Measurements from ENCODE around the gene PELI2.

Gene PELI2

GRCh38 chr14:56278383-56278782 is 160.2 kb downstream of the PELI2 start:
- Histone ChIP-seq H3K4me2 (no peak overlapping the region), H3K4me1 (ENCODE audit: low read depth, poor library complexity, severe bottlenecking) (no peaks in the 10 kb centered on the region), H3K79me2 (ENCODE audit: insufficient read depth, low read depth) (no peaks in the 10 kb centered on the region), H4K20me1 (ENCODE audit: insufficient read depth) (no peaks in the 10 kb centered on the region), H3K27me3 (ENCODE audit: insufficient read depth, low read depth) (no peaks in the 10 kb centered on the region), H3K9ac (no peak overlapping the region), H3K4me3 (IDR thresholded peaks at IDR 0.05; ENCODE audit: insufficient read depth, low read depth, low read length) (no peak overlapping the region), H3K36me3 (ENCODE audit: insufficient read depth) (no peaks in the 10 kb centered on the region), H2AFZ (ENCODE audit: low read depth) (no peak overlapping the region), H3K27ac (no peak overlapping the region)
- TF ChIP-seq, protein P1, sequence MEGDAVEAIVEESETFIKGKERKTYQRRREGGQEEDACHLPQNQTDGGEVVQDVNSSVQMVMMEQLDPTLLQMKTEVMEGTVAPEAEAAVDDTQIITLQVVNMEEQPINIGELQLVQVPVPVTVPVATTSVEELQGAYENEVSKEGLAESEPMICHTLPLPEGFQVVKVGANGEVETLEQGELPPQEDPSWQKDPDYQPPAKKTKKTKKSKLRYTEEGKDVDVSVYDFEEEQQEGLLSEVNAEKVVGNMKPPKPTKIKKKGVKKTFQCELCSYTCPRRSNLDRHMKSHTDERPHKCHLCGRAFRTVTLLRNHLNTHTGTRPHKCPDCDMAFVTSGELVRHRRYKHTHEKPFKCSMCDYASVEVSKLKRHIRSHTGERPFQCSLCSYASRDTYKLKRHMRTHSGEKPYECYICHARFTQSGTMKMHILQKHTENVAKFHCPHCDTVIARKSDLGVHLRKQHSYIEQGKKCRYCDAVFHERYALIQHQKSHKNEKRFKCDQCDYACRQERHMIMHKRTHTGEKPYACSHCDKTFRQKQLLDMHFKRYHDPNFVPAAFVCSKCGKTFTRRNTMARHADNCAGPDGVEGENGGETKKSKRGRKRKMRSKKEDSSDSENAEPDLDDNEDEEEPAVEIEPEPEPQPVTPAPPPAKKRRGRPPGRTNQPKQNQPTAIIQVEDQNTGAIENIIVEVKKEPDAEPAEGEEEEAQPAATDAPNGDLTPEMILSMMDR (conservative IDR thresholded peaks at IDR 0.05; ENCODE audit: low read depth, low read length): no peak

GRCh38 chr14:56280843-56281242 is 162.6 kb downstream of the PELI2 start:
- TF ChIP-seq, protein P1 (conservative IDR thresholded peaks at IDR 0.05; ENCODE audit: low read depth, low read length): no peak
- Histone ChIP-seq H3K27ac (no peak overlapping the region), H3K4me3 (IDR thresholded peaks at IDR 0.05; ENCODE audit: insufficient read depth, low read depth, low read length) (no peak overlapping the region), H3K36me3 (ENCODE audit: insufficient read depth) (no peaks in the 10 kb centered on the region), H3K27me3 (ENCODE audit: insufficient read depth, low read depth) (no peaks in the 10 kb centered on the region), H3K4me1 (ENCODE audit: low read depth, poor library complexity, severe bottlenecking) (no peaks in the 10 kb centered on the region), H3K9ac (no peak overlapping the region), H4K20me1 (ENCODE audit: insufficient read depth) (no peaks in the 10 kb centered on the region), H2AFZ (ENCODE audit: low read depth) (no peak overlapping the region), H3K79me2 (ENCODE audit: insufficient read depth, low read depth) (no peaks in the 10 kb centered on the region), H3K4me2 (no peak overlapping the region)

GRCh38 chr14:56282179-56282578 is 164.0 kb downstream of the PELI2 start:
- Histone ChIP-seq H3K36me3 (ENCODE audit: insufficient read depth) (no peaks in the 10 kb centered on the region), H4K20me1 (ENCODE audit: insufficient read depth) (no peaks in the 10 kb centered on the region), H3K27ac (no peak overlapping the region), H3K4me1 (ENCODE audit: low read depth, poor library complexity, severe bottlenecking) (no peaks in the 10 kb centered on the region), H3K27me3 (ENCODE audit: insufficient read depth, low read depth) (no peaks in the 10 kb centered on the region), H3K4me3 (IDR thresholded peaks at IDR 0.05; ENCODE audit: insufficient read depth, low read depth, low read length) (no peak overlapping the region), H3K4me2 (no peak overlapping the region), H2AFZ (ENCODE audit: low read depth) (no peak overlapping the region), H3K9ac (no peak overlapping the region), H3K79me2 (ENCODE audit: insufficient read depth, low read depth) (no peaks in the 10 kb centered on the region)
- TF ChIP-seq, protein P1 (conservative IDR thresholded peaks at IDR 0.05; ENCODE audit: low read depth, low read length): no peak

DNA sequence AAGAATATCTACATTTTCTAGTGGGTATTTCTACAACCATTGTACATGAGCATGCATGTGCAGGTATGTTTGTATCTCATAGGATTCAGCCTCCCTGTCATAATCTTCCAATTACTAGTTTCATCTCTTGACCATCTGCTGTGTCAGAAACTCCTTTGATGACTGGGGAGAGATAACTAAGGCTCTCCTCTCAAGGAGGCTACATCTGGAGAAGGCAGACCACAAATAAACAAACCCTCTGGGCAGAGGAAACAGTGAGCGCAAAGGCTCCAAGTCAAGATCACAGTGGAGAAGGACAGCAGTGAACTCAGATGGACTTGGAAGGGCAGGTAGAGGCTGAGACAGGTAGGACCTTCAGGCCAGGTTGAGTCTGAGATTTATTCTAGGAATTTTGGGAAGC is 166.4 kb downstream of the PELI2 start:
- no peaks in the 10 kb centered on the region for H3K36me3 ChIP-seq (ENCODE audit: insufficient read depth)
- H3K27me3 ChIP-seq (ENCODE audit: insufficient read depth, low read depth): no peaks in the 10 kb centered on the region
- TF ChIP-seq, protein P1 (conservative IDR thresholded peaks at IDR 0.05; ENCODE audit: low read depth, low read length): no peak
- no peak overlapping the region for H2AFZ ChIP-seq (ENCODE audit: low read depth)
- H4K20me1 ChIP-seq (ENCODE audit: insufficient read depth): no peaks in the 10 kb centered on the region
- H3K9ac ChIP-seq: no peak overlapping the region
- no peak overlapping the region for H3K27ac ChIP-seq
- no peaks in the 10 kb centered on the region for H3K4me1 ChIP-seq (ENCODE audit: low read depth, poor library complexity, severe bottlenecking)
- no peaks in the 10 kb centered on the region for H3K79me2 ChIP-seq (ENCODE audit: insufficient read depth, low read depth)
- no peak overlapping the region for H3K4me2 ChIP-seq
- no peak overlapping the region for H3K4me3 ChIP-seq (IDR thresholded peaks at IDR 0.05; ENCODE audit: insufficient read depth, low read depth, low read length)
